ENCODE measurements around the gene SOCS3. TPM values are rescaled to one million over a fixed set of nuclear protein-coding genes. Genes with fewer than 3 reads are reported as not detected.

SOCS3 gene
- total RNA-seq, 1 donor, result 70.0 TPM

- TF ChIP-seq CTCF (IDR thresholded peaks at IDR 0.05; ENCODE audit: insufficient read depth, low read depth, low read length), result no peak
- no peak for DNase-seq (ENCODE audit: low read depth)
- peak overlapping the region; percentile 4 for H3K4me3 ChIP-seq (ENCODE audit: low read depth, low read length)
Measured at GRCh38 chr17:78376161-78376560, 16.3 kb upstream of the SOCS3 start.

- no peak for TF ChIP-seq CTCF (IDR thresholded peaks at IDR 0.05; ENCODE audit: insufficient read depth, low read depth, low read length)
- peak; percentile 97 for DNase-seq (ENCODE audit: low read depth)
- no peak overlapping the region for H3K4me3 ChIP-seq (ENCODE audit: low read depth, low read length)
Measured at GRCh38 chr17:78375401-78376151, 15.7 kb upstream of the SOCS3 start.

- H3K4me3 ChIP-seq (ENCODE audit: low read depth, low read length), result no peak overlapping the region
Measured at GRCh38 chr17:78374631-78375274, 14.9 kb upstream of the SOCS3 start.

GRCh38 chr17:78374189-78374588, 14.3 kb upstream of the SOCS3 start:
- no peak for DNase-seq (ENCODE audit: low read depth)
- no peak for TF ChIP-seq CTCF (IDR thresholded peaks at IDR 0.05; ENCODE audit: insufficient read depth, low read depth, low read length)
- no peak overlapping the region for H3K4me3 ChIP-seq (ENCODE audit: low read depth, low read length)

More at GRCh38 chr17:78374631-78375274, 14.9 kb upstream of the SOCS3 start:
- DNase-seq (ENCODE audit: low read depth), result peak; percentile 68
- no peak for TF ChIP-seq CTCF (IDR thresholded peaks at IDR 0.05; ENCODE audit: insufficient read depth, low read depth, low read length)

- TF ChIP-seq CTCF (IDR thresholded peaks at IDR 0.05; ENCODE audit: insufficient read depth, low read depth, low read length), result no peak
- DNase-seq (ENCODE audit: low read depth), result no peak
- no peak overlapping the region for H3K4me3 ChIP-seq (ENCODE audit: low read depth, low read length)
Measured at GRCh38 chr17:78372841-78373240, 13.0 kb upstream of the SOCS3 start.

- DNase-seq (ENCODE audit: low read depth), result no peak
- no peak for TF ChIP-seq CTCF (IDR thresholded peaks at IDR 0.05; ENCODE audit: insufficient read depth, low read depth, low read length)
Measured at GRCh38 chr17:78371056-78371455, 11.2 kb upstream of the SOCS3 start.

More at GRCh38 chr17:78371056-78371455, 11.2 kb upstream of the SOCS3 start:
- H3K4me3 ChIP-seq (ENCODE audit: low read depth, low read length), result no peak overlapping the region

Measured in fibroblast of villous mesenchyme (primary cell).